H1 (cell line): ENCODE data around the gene BTNL8.

Source experiments
- CREB1 ChIP-seq: IDR thresholded peaks from 2 replicates; pipeline ENCODE4 v1.6.1; 2012; ENCODE audit warnings: inconsistent platforms
- EZH2 ChIP-seq: fragments of 200-600 bp; sonication (generic); IDR thresholded peaks from 2 replicates; pipeline ENCODE4 v1.7.1; 2012; ENCODE audit warnings: low read depth, mild to moderate bottlenecking, moderate library complexity, low read length, inconsistent platforms; ENCODE audit not compliant: severe bottlenecking
- NRF1 ChIP-seq: IDR thresholded peaks from 2 replicates; pipeline ENCODE4 v1.6.1; 2011; ENCODE audit warnings: mild to moderate bottlenecking, low read depth, low read length, improper control_type of control experiment
- POLR2A ChIP-seq, 2 experiments: IDR thresholded peaks; 1 replicate in 1 of 2; 2 replicates in 1 of 2; pipeline ENCODE4 v1.6.1; 2011; ENCODE audit warnings: low read depth in 2 of 2, low read length in 2 of 2, mild to moderate bottlenecking in 2 of 2; ENCODE audit errors: control extremely low read depth in 1 of 2
- POLR2AphosphoS5 ChIP-seq: IDR thresholded peaks from 2 replicates; pipeline ENCODE4 v1.6.1; 2011; ENCODE audit warnings: low read depth, low read length
- SIN3A ChIP-seq, 2 experiments: IDR thresholded peaks in 1 of 2; conservative IDR thresholded peaks in 1 of 2; 2 replicates each; pipeline ENCODE4 v1.6.1; 2011 to 2012; ENCODE audit warnings: low read length in 2 of 2, improper control_type of control experiment in 1 of 2, low read depth in 1 of 2, mild to moderate bottlenecking in 1 of 2
- TF ChIP-seq, protein P1 (sequence below), 3 experiments: IDR thresholded peaks; 1 replicate in 2 of 3; 2 replicates in 1 of 3; pipeline versions ENCODE4 v1.5.1 to v1.6.1; 2011; ENCODE audit warnings: low read length in 3 of 3, mild to moderate bottlenecking in 3 of 3, inconsistent platforms in 2 of 3, low read depth in 1 of 3, moderate library complexity in 1 of 3; ENCODE audit not compliant: insufficient read depth in 1 of 3; ENCODE audit errors: control extremely low read depth in 1 of 3

DNA sequence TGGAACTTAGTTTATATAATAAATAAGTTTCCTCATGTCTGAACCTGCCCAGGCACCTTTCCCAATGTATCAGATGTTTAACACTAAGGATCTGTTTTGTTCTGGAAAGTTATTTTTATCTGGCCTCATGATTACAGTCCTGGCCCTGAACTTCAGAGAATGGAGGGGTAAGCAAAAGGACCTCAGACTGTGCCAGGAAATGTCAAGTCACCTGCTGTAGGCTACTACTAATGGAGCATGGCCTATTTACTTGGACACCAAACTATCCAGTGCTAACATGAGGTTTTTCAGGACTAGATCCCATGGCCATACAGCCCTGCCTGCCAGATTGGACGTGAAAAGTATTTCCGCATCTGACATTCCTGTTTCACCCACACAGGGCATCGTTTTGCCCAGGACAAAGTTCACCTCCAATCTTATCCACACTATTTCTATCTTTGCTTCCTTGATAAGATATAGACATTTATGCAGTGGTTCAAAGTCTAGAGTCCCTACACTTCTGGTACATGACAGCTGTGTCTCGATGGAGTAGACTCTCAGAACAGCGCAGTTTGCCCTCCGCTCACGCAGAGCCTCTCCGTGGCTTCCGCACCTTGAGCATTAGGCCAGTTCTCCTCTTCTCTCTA is at the start of gene BTNL8:
- no peak for TF ChIP-seq POLR2AphosphoS5
- no peak for TF ChIP-seq POLR2A (IDR thresholded peaks at IDR 0.05; ENCODE audit: control extremely low read depth in 1 of 2, low read depth in 2 of 2, low read length in 2 of 2)
- TF ChIP-seq, protein P1, sequence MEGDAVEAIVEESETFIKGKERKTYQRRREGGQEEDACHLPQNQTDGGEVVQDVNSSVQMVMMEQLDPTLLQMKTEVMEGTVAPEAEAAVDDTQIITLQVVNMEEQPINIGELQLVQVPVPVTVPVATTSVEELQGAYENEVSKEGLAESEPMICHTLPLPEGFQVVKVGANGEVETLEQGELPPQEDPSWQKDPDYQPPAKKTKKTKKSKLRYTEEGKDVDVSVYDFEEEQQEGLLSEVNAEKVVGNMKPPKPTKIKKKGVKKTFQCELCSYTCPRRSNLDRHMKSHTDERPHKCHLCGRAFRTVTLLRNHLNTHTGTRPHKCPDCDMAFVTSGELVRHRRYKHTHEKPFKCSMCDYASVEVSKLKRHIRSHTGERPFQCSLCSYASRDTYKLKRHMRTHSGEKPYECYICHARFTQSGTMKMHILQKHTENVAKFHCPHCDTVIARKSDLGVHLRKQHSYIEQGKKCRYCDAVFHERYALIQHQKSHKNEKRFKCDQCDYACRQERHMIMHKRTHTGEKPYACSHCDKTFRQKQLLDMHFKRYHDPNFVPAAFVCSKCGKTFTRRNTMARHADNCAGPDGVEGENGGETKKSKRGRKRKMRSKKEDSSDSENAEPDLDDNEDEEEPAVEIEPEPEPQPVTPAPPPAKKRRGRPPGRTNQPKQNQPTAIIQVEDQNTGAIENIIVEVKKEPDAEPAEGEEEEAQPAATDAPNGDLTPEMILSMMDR (IDR thresholded peaks at IDR 0.05; ENCODE audit: control extremely low read depth in 1 of 3, insufficient read depth in 1 of 3, low read depth in 1 of 3, low read length in 3 of 3), result no peak
- no peak for TF ChIP-seq SIN3A (conservative IDR thresholded peaks at IDR 0.05 in 1 of 2, IDR thresholded peaks at IDR 0.05 in 1 of 2; ENCODE audit: low read depth in 1 of 2, low read length in 2 of 2)
- no peak for TF ChIP-seq CREB1
- TF ChIP-seq EZH2, result no peak
- TF ChIP-seq NRF1, result no peak
